HUDEP-2 (cell line): ENCODE data around the gene NANOS3.

Experiments used
- DNase-seq, 76 experiments: peaks; one replicate each; lab custom pipeline; 2025; ENCODE audit not compliant: unreplicated experiment in 76 of 76; lab: John Stamatoyannopoulos, UW

The NANOS3 gene

DNA sequence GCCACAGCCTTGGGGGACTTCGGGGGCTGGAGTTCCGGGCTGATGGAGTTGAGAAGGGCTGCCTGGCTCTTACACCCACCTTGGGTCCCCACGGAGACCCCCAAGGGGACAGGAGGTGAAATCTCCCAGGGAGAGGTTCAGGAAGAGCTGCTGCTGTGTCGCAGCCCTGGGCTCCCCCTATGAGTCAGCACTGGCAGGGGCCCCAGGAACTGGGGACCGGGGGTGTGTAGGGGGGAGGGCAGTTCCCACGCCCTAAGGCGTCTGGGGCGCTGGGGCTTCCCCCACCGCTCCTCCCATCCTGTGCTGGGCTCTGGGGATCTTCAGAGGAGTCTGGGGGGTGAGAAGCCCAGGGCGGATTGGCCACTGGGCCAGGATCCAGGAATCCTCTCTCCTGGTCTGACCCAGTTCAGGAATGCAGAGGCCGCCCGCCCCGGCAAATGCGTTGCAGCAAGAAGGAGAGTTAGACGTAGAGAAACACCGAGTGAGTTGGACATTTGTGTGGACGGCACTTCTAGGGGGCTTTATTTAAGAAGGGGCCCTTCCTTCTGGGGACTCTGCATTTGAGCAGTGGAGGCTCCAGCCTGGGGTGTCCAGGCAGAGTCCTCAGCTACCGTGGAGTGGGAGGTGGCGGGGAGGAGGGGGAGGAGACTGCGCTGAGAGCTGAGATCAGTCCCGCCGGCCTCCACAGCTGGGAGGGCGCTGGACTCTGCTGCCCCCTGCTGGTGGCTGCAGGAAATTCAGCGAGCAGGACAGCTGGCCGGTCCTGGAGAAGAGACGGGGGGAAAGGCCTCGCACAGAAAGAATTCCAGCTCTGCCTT lies 15.0 kb upstream of the NANOS3 start:
- peak in 72 of 76 experiments; percentile 40 to 95 (median 84) for DNase-seq

DNA sequence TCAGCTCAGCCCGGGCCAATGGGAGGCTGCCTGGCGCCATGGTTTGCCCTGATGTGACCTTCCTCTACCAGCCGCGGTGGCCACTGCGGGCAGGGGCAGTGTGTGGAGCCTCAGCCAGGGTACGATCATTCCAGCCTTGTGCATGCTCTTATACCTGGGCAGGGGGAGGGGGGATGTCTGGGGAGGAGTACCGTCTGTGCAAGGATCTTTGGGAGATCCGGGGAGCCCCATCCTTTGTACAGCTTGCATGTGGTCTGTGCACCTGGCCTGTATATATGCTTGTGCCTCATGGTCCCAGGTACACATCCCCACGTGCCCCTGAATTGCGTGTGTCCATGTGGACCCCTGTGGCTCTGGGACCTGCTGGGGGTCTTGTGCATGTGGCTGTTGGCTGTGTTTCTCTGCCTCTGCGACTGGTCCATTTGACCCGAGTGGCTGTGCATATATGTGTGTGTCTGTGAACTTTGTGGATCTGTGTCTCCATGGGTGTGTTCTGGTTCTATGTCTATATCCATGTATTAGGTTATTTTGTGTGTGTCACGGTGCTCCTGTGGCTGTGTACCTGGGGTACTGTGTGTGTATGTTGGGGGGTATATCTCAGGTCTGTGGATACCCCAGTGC lies 12.8 kb upstream of the NANOS3 start:
- DNase-seq, result no peak

DNA sequence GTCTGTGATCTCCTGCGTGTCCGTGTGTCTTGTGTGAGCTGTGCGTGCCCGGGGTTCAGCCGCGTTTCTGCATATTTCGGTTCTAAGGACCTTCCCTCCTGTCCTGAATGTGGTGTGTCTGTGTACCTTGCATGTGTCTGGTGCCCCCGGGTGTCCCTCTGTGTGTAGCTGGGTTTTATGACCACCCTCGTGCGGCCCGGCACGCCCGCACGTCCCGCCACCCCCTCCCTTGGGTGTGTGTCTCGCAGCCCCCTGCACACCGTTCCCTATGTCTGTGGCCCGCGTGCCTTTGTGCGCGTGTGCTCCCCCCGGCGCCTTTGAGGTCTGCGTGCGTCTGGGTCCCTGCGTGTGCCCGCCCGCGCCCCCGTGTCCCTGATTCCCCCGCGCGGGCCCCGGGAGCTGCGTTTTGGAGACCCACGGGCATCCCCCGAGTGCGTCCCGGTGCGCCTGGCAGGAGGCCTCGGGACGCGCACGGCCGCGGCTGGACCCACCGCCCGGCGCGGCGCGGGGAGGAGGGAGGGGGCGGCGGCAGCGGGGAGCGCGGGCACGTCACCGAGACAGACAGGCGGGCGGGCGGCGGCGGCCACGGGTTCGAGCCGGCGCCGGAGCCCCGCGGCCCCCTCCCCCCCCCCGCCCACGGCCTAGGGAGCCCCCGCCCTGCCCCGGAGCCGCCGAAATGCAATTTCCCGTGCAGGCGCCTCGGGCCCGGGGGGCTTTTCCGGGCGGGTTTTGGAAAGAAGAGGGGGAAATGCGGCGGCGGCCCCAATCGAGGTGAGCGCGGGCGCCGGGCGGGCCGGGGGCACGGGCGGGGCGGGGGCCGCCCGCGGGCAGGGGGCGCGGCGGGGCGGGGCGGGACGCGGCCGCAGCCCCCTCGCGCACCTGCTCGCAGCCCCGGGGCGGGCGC lies 12.0 kb upstream of the NANOS3 start:
- no peak for DNase-seq

DNA sequence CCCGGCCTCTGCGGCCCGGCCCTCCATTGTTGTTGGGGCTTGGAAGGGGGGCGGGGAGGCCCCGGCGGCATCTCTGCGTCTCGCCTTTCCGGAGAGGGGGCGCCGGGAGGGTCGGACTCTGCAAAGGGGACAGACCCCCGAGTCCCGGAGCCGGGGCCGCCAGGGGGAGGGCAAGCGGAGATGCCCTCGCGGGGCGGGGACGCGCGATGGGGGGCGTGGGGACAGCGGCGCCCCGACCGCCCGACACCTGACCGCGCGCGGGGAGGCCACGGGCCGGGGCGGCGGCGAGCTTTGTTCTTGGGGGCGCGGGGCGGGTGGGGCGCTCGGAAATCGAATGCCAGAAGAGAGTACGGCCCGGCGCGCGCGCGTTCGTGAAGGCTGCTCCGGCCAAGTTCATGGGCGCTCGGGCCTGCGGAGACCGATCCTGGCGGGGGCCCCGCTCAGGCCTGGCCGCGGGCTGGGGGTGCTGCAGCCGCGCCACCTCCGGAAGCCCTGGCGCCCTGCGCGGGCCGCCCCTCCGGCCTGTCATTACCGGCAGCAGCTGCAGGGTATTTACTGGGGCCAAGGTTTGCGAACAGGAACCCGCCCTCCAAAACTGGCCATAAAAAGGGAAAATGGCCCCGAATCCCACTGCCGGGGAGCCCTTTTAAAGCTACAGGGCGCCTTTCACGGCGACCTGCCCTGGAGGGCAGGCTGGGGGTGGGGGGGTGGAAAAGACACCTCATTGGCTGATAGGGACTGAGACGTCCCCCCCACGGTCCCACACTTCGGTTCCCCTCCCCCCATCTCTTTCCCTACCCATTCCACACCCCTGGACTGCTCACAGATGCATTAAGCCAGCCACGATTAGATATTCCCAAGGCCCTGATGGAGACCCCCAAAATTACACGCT lies 11.1 kb upstream of the NANOS3 start:
- no peak for DNase-seq

DNA sequence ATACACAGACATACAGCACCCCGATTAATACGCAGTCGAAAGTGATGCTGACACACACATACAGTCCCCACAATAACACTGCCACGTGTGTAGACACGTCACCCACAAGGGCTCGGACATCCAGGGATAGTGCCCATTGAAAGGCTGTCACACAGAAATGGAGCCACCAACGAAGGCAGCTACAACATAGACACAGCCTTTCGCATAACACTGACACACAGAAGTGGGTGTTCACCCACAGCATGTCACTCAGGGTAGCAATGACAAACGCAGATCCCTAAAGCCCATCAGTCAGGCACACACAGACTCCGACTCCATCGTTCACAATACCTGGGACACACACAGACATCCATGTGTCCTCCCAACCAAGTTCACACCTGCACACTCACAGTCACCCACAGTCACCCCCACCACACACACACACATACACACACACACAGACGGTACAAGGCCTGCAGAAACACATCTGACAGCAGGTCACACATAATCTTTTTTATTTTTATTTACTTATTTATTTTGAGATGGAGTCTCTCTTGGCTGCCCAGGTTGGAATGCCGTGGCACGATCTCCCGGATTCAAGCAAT lies 10.4 kb upstream of the NANOS3 start:
- DNase-seq, result no peak

DNA sequence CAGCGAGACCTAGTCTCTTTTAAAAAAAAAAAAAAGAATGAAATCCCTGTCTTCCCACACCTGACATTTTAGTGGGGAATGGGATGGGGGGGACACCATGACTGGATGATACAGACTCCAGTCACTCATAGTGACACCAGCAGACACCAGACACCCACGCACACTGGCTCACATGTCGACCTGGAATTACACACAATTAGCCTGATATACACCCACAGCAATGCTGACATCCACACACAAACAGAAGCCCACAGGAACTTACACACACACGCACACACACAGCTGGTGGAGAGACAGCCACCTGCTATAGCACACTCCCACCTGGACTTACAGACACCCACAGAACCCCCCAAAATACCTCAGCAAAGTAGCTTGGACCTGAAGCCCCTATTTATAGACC lies 8.3 kb upstream of the NANOS3 start:
- no peak for DNase-seq

DNA sequence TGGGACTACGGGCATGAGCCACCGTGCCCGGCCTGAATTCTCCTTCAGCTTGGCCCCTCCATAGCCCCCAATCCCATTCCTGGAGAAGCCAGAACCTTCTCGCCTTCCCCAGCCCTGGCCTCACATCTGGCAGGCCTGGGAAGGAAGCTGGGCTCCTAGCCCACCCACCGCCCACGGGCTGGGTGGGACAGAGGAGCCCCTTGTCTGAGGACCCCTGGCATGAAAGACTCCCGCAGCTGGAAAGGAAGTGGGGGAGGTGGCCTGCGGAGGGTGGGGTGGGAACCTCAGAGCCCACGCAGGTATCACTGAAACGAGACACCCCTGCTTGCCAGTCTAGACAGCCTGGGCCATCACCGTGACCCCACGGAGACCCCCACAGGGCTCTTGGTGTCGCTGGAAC lies 7.7 kb upstream of the NANOS3 start:
- DNase-seq, result no peak

DNA sequence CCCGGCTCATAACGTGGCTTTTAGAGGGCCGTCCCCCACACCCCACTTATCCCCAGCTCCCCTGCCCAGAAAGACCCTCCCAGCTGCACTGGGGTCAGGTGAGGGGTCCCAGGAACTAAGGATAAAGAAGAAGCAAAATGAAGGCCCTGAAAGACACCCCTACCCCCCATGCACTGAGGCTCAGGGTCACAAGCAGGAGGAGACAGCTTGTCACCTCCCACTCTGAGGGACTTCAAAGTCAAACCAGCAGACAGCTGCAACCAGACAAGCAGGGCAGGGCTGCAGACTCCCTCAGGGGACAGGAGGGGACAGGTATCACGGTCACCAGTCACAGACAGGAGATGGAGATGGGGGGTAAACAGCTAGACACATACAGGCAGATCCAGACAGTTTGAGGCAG lies 6.1 kb upstream of the NANOS3 start:
- no peak for DNase-seq

DNA sequence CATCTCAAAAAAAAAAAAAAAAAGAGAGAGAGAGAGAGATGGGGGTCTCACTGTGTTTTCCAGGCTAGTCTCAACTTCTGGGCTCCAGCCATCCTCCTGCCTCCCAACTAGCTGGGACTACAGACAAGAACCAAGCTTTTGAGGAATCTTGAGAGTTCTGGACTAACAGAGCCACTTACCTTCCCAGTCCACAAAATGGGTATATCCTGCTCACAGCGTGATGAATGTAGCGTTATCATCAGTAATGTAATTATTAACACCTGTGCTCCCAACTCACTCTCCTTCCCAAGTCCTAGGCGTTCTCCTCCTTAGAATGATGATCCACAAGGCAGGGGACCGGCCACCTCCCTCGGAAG lies 4.6 kb upstream of the NANOS3 start:
- DNase-seq, result no peak

DNA sequence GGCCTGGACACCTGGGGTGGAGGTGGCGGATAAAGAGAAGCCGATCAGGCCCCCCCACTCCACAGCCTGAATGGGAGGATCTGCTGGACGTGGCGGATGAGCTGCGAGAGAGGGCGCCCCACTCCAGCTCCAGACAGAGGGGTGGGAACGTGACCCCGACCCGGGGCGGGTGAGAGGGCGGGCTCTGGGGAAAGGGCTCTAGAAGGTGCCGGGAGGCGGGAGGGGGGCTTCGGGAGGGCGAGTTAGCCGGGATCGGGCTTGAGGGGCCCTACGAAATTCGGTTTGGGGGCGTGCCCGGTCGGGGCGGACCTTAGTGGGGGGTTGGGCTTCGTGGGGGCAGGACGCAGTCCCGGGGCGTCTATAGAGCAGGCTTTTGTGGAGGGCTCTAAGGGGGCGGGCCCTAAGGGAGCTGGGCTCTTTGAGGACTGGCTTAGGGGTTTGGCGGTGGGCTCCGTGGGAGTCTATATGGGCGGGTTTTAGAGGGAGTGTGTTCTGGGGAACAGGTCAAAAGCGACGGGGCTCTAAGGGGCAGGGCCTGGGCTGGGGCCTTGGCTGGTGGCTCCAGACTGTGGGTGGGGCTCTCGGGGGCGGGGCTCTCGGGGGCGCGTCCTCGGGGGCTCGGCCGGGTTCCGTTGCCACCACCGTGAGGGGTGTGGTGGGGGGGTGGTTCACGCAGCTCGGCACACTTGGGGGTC lies 4.1 kb upstream of the NANOS3 start:
- DNase-seq, result peak in 40 of 76 experiments; percentile 17 to 86 (median 54)

DNA sequence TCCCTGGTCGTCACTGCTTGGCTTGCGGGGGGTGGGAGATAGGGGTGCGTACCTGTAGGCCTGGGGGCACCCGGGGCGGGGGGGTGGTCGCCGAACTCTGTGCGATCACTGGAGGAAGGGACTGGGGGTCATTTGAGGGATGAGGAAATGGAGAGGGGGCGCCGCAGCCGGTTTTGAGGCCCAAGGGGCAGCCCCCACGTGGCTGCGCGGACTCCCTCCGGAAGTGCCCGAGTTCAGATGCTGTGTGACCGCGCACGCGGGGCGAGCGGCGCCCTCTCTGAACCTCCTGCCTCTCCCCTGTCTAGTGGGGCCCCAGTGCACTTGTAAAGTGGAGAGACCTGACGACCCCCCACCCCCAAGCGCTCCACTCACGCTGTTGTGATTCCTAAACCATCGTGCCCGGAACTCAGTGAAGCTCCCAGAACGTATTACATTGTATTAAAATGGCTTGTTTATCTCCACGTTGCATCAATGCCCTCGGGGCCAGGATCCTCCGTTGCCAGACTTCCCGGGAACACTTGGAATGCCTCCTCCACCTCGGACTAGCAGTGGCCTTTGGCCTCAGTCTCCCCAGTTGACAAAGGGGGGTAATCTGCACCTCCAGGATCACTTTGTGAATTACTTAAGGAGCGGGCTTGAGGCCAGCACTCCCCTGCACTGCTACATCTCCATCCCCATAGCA lies 3.0 kb upstream of the NANOS3 start:
- no peak for DNase-seq

DNA sequence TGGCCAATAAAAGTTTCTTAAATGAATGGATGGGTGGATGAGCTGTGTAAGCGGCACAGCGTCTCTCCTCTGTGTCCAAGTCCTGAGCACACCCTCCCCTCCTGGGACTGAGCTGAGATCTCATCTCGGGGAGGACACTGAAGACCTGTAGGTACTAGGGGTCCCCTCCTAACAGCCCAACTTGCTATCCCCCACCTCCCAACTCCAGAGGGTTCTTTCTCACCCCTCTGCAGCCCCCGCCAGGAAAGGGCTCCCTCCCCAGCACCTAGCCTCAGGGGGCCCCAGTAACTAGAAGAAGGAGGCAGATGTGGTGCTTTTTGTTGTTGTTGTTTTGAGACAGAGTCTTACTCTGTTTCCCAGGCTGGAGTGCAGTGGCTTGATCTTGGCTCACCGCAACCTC lies 1.1 kb upstream of the NANOS3 start:
- DNase-seq, result no peak

DNA sequence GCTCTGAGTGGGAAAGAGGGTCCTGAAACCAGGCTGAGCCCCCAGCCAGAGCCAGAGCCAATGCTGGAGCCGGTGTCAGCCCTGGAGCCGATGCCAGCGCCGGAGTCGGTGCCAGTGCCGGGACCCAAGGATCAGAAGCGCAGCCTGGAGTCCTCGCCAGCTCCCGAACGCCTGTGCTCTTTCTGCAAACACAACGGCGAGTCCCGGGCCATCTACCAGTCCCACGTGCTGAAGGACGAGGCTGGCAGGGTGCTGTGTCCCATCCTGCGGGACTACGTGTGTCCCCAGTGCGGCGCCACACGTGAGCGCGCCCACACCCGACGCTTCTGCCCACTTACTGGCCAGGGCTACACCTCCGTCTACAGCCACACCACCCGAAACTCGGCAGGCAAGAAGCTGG lies 369 bp downstream of the NANOS3 start:
- DNase-seq, result no peak

DNA sequence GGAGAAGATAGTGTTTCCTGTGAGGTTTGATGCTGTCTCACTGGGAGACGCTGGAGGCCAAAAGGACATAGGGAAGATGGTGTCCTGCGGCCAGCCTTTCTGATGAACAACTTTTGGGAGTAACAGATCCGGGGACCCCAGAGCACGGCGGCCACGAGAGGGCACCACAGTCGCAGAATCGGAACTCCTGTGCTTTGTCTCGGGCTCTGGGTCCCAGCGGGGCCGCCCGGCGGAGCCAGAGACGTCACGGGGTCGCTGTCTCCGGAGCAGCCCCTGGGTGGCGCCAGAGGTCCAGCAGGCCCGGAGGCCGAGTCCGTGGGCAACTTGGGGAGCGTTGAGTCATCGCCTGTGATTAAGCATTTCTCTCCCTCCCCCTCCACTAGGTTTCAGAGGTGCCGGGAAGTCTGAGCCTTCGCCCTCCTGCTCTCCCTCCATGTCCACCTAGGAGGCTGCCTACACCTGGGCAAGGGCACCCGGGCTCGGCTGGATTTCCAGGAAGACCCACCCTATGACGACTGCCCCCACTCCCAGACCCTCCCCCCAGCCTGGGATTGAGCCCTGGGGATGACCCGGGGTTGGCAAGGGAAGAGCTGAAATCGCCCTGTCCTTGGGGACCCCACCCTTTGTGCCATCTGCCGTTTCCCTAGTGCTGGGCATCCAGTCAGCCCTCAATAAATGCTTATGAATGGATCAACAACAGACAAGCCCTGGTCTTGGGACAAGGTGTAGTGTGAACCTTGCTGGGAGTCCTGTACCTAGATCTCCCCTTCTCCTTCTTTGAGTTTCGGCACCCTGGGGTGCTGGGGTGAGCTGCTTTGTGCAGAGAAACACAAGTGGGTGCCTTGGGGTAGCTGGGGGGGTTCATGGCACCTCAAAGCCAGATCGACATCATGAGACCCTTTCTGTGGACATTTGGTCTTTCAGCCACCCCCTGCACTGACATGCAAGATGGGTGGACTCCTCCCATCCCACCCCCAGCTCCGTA lies 3.4 kb downstream of the NANOS3 start:
- DNase-seq, result peak in 74 of 76 experiments; percentile 46 to 100 (median 98)

DNA sequence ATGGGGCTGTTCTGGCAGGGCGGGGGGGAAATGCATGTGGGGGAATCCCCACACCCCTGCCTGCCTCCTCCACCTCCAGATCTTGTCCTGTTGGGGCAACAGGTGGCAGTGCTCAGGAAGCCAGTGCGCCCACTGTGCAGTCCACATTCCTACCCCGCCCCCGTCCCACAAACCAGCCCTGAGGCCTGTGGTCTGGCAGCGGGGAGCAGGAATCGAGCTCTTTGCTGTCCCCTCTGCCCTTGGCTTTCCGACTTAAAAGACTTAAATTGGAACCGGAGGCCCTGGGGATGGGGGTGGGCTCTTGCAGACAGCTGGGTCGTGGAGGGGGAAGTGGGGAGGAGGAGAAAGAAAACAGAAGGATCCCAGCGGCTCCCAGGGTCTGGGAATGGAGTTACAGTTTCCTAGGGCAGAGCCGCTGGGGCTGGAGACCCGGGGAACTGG lies 4.3 kb downstream of the NANOS3 start:
- peak in 3 of 76 experiments; percentile 15 to 51 (median 18) for DNase-seq

DNA sequence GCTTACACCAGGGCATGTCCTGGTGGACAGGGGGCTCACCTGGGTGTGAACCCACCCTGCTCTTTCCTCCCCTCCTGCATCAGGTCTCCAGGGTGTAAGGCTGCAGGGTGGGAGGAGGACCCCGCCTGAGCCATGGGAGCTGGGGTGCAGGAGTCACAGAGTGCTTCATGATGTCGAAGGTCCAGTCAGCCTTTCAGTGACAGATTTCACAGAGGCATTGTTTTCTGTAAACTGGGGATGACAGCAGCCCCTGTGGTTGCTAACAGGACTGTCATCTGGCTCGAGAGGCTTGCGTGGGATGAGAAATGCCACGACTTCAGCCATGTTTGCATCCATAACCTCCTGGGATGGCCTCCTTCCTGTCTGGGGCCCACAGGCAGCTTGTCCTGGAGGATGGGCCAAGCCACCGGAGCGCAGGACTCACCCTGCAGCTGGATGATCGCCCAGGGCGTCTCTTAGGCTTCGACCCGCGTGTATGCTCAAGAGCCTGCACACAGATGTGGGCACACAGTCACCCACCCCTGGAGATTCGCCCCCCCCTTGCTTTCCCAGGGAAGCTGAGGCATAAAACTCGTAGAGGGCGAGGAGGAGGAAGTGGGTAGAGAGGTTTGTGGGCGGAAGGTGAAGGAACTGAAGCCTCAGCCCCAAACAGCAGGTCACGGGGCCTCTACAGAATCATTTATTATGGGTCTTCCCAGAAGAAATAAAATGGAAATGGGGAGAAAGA lies 4.9 kb downstream of the NANOS3 start:
- DNase-seq, result peak in 44 of 76 experiments; percentile 13 to 69 (median 40)

DNA sequence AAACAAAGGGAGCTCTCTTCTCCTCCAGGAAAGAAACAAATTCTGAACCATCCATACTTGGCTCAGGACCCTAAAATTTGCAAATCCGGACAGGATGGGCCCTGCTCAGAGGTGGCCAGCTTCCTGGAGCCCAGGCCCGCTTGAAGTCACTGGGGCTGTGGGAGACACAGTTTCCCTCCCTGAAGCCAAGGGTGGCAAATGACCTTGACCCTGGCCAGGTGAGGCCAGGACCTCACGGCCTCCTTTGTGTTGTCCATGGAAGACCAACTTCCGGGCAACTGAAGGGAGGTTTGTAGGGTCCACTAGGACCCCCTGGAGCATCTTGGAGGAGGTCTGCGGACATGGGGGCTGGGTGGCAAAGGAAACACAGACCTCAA lies 5.5 kb downstream of the NANOS3 start:
- no peak for DNase-seq
